ENCODE data around the gene CYTH4. TPM values are rescaled to one million over a fixed set of nuclear protein-coding genes. Genes with fewer than 3 reads are reported as not detected.

The CYTH4 gene
- total RNA-seq, 1 experiment from 2014 or later = not detected

DNA sequence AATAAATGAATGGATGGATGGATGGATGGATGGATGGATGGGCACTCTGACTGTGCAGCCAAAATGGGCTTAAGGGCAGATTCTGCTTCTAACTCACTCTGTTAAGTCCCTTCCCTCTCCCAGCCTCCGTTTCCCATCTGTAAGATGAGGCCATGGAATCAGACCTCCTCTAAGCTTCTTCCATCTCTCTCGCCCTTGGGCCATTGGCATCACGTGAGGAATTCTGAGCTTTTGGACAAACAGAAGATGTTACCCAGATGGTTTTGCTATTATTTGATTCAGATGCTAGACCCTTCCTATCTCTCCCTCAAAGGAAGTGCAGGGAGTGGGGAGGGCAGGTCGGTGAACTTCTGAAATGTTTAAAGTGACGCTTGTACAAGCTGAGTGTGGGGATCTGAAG is 4.0 kb upstream of the CYTH4 start:
- ChIA-PET CTCF (interaction anchor here (0.5 kb wide), 1 partner anchor 44 kb away, joined by 3 read pairs; no protein-coding TSS in a partner anchor), POLR2A (ENCODE audit: unreplicated experiment) (no interaction called here)
- intact Hi-C loops (cut with micrococcal nuclease; ENCODE audit: unreplicated experiment) = no loop called here
- TF ChIP-seq CTCF (conservative IDR thresholded peaks at IDR 0.05) = no peak
- TF ChIP-seq EZH2 (IDR thresholded peaks at IDR 0.05; ENCODE audit: low read depth) = no peak
- peaks cover 11% of the 10 kb centered on the region for H3K27me3 ChIP-seq (ENCODE audit: insufficient read depth, low read depth)
- DNase-seq = no peak
- no peaks in the 10 kb centered on the region for H3K9me2 ChIP-seq (ENCODE audit: insufficient read depth)
- H3F3A ChIP-seq (ENCODE audit: insufficient read depth, low read depth) = no peaks in the 10 kb centered on the region
- H3K4me2 ChIP-seq = no peak overlapping the region
- no TSS peak for BruUV-seq (replicated peaks)
- H3K36me3 ChIP-seq (ENCODE audit: low read depth) = no peaks in the 10 kb centered on the region
- H3K27ac ChIP-seq = no peak overlapping the region
- H3K9me3 ChIP-seq (ENCODE audit: insufficient read depth, low read depth) = no peaks in the 10 kb centered on the region
- peaks cover 6% of the 10 kb centered on the region; the same call in 1 of the 2 replicates for H3K4me1 ChIP-seq (replicated peaks; ENCODE audit: insufficient read depth)
- H3K4me3 ChIP-seq = no peak overlapping the region
- no peaks in the 10 kb centered on the region for H3K79me2 ChIP-seq (ENCODE audit: low read depth)
- no peaks in the 10 kb centered on the region for H4K20me1 ChIP-seq (ENCODE audit: insufficient read depth)
- H2AFZ ChIP-seq = no peak overlapping the region

- Histone ChIP-seq H2AFZ (no peak overlapping the region), H3K4me2 (no peak overlapping the region)
- POLR2A ChIA-PET (ENCODE audit: unreplicated experiment) = no interaction called here
Measured at GRCh38 chr22:37279331-37280181, 2.8 kb upstream of the CYTH4 start.

DNA sequence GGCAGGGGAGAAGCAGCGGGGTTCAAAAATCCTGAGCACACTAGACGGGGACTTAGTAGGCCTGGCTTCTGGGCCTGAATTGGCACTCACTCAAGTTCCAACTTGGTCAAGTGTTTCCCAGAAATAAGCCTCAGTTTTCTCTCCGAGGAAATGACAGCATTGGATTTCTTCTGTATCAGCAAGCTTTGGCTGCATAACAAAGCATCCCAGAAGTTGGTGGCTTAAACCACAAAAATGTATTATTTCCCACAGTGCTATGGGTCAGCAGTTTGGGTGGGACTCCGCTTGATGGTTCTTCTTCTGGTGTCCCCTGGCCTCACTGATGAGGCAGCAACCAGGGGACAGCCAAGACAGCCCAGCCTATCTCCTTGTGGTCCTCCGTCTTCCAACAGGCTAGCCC is 1.6 kb upstream of the CYTH4 start:
- TF ChIP-seq EZH2 (IDR thresholded peaks at IDR 0.05; ENCODE audit: low read depth) = no peak
- TF ChIP-seq CTCF (conservative IDR thresholded peaks at IDR 0.05) = no peak
- intact Hi-C loops (cut with micrococcal nuclease; ENCODE audit: unreplicated experiment) = no loop called here
- no peak overlapping the region for H3K4me2 ChIP-seq
- no peak for DNase-seq
- peaks cover 6% of the 10 kb centered on the region; the same call in 1 of the 2 replicates for H3K4me1 ChIP-seq (replicated peaks; ENCODE audit: insufficient read depth)
- no peaks in the 10 kb centered on the region for H3K36me3 ChIP-seq (ENCODE audit: low read depth)
- peaks cover 14% of the 10 kb centered on the region for H3K27me3 ChIP-seq (ENCODE audit: insufficient read depth, low read depth)
- H4K20me1 ChIP-seq (ENCODE audit: insufficient read depth) = no peaks in the 10 kb centered on the region
- H2AFZ ChIP-seq = no peak overlapping the region
- H3F3A ChIP-seq (ENCODE audit: insufficient read depth, low read depth) = no peaks in the 10 kb centered on the region
- ChIA-PET POLR2A (ENCODE audit: unreplicated experiment) (no interaction called here), CTCF (no interaction called here)
- BruUV-seq (replicated peaks) = no TSS peak
- no peak overlapping the region for H3K27ac ChIP-seq
- H3K4me3 ChIP-seq = no peak overlapping the region
- no peaks in the 10 kb centered on the region for H3K9me2 ChIP-seq (ENCODE audit: insufficient read depth)
- H3K9me3 ChIP-seq (ENCODE audit: insufficient read depth, low read depth) = no peaks in the 10 kb centered on the region
- H3K79me2 ChIP-seq (ENCODE audit: low read depth) = no peaks in the 10 kb centered on the region

More at GRCh38 chr22:37279331-37280181, 2.8 kb upstream of the CYTH4 start:
- DNase-seq = no peak
- Histone ChIP-seq H3K9me2 (ENCODE audit: insufficient read depth) (no peaks in the 10 kb centered on the region), H4K20me1 (ENCODE audit: insufficient read depth) (no peaks in the 10 kb centered on the region), H3K27me3 (ENCODE audit: insufficient read depth, low read depth) (peaks cover 12% of the 10 kb centered on the region), H3K9me3 (ENCODE audit: insufficient read depth, low read depth) (no peaks in the 10 kb centered on the region), H3K4me3 (no peak overlapping the region), H3K27ac (no peak overlapping the region), H3K36me3 (ENCODE audit: low read depth) (no peaks in the 10 kb centered on the region), H3K79me2 (ENCODE audit: low read depth) (no peaks in the 10 kb centered on the region), H3F3A (ENCODE audit: insufficient read depth, low read depth) (no peaks in the 10 kb centered on the region), H3K4me1 (replicated peaks; ENCODE audit: insufficient read depth) (peaks cover 6% of the 10 kb centered on the region; the same call in 1 of the 2 replicates)
- CTCF ChIA-PET = no interaction called here
- intact Hi-C loops (cut with micrococcal nuclease; ENCODE audit: unreplicated experiment) = no loop called here
- no TSS peak for BruUV-seq (replicated peaks)
- no peak for TF ChIP-seq EZH2 (IDR thresholded peaks at IDR 0.05; ENCODE audit: low read depth)
- TF ChIP-seq CTCF (conservative IDR thresholded peaks at IDR 0.05) = no peak
